NOMO-1 (cell line): ENCODE measurements around the gene PKD2L2.
"Not testable (repeated sequence)": the region's sequence is repeated elsewhere in the genome, so short reads cannot be mapped to it uniquely, and the experiment has no call there.

ENCODE experiments used
- DNase-seq, 2 experiments: peaks; one replicate each; lab custom pipeline; 2025; ENCODE audit not compliant: unreplicated experiment in 2 of 2; lab: John Stamatoyannopoulos, UW

The PKD2L2 gene

DNA sequence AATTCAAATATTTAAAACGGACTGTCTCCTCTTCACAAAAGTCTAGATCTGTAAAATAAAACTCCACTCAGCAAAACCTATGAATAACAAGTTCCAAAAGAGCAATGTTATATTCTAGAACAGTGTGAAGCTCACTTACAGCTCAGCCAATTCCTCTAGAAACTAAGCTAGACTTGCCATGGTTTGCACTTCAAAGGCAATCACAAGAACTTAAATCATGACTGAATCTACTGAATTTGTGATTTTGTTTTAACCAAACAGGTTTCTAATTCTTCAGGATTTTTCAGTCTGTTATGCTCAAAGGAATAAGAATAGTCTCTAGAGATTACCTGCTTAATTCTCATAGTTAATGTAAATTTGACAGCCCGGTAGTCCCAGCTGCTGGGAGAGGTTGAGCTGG is 1.4 kb upstream of the PKD2L2 start:
- no peak for DNase-seq

GRCh38 chr5:137888466-137888862 is 793 bp upstream of the PKD2L2 start:
- DNase-seq = no peak

- no peak for DNase-seq
These were observed 1.6 kb downstream of the PKD2L2 start for GRCh38 chr5:137890845-137891244.

- peak in 1 of 2 experiments; percentile 13 for DNase-seq
These were observed 2.6 kb downstream of the PKD2L2 start for GRCh38 chr5:137891849-137892248.

DNA sequence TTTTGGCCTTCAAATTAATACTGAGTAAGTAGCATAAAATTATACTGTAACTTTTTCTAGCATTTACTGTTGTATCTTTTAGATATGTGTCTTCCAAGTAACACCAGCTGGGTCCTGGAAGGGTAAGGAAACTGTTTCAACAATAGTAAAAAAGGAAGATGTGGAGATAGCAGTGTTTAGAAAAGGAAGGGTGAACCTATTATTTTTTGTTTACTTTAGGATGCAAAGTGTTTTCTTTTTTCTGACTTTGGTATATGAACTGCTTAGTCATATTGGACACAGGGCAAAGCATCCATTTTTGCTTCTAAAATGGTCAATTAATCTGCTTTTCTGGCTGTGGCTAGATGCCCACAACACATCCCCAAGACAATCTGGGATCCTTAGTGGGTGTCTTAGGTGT is 5.3 kb downstream of the PKD2L2 start:
- DNase-seq = no peak

GRCh38 chr5:137896560-137896959 is 7.3 kb downstream of the PKD2L2 start:
- no peak for DNase-seq

DNA sequence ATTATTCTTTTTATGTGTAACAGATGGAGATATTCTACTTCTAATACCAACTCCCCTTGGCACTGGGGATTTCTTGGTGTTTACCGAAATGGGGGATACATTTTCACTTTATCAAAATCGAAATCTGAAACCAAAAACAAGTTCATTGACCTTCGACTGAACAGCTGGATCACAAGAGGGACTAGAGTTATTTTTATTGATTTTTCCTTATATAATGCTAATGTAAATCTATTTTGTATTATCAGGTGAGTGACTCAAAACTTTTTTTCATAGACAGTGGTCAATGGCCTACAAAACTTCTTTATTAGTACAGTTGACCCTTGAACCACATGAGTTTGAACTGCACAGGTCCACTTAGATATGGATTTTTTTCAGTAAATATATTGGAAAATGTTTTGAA is 10.2 kb downstream of the PKD2L2 start:
- DNase-seq = no peak

GRCh38 chr5:137901011-137901817 is 12.0 kb downstream of the PKD2L2 start:
- DNase-seq = peak in 1 of 2 experiments; percentile 31

DNA sequence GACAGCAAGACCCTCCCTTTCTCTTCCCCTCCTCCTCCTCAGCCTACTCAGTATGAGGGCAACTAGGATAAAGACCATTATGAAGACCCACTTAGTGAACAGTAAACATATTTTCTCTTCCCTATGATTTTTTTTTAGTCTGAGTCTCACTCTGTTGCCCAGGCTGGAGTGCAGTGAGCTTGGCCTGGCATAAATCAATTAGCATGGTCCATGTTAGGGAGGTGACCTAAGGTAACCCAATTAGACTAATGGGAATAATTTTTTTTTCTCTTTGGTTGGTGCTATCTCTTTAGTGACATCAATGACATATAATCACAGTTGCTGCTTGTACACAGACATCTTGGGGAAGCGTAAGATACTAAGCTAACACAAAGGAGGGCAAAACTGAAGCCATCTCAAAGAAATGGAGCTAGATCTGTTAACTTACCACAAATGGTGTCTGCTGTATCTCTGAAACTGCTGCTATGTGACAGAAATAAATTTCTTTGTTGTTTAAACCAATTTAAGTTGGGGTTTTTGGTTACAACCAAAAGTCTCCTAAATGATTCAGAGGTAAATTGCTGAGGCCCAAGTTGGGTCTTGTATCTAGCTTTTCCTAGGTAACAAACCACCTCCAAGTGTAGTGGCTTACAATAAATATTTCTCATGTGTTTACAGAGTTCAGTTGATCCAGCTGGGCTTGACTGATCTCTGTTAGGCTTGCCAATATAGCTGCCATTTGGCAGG is 13.3 kb downstream of the PKD2L2 start:
- DNase-seq = no peak

DNA sequence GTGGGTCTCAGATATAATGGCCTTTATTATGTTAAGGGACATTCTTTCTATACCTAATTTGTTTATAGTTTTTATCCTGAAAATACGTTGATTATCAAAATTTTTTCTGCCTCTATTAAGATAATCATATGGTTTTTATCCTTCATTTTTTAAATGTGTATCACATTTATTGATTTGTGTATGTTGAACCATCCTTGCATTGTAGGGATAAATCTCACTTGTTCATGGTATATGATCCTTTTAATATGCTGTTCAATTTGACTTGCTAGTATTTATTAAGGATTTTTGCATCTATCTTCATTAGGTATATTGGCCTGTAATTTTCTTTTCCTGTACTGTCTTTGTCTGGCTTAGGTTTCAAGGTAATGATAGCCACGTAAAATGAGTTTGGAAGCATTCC is 25.5 kb downstream of the PKD2L2 start:
- DNase-seq = no peak

- DNase-seq = no peak
These were observed 27.7 kb downstream of the PKD2L2 start for GRCh38 chr5:137916923-137917322.

DNA sequence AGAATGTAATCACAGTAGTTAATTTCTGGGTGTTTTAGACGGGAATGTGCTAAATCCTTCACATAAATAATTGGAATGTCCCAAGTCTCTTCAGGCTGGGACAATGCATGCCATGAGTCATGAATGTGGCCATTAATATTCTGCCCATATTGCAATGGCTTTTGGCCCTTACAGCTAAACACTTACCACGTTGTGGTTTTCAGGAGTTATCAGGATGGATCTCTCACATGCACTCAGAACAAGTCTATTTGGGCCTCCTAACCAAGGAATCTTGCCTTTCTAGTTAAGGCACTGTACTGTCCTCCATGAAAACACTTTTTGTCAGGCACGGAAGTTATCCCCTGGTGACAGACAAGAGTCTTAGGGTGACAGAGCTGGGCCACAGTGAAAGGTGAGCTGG is 32.7 kb downstream of the PKD2L2 start:
- DNase-seq = no peak

DNA sequence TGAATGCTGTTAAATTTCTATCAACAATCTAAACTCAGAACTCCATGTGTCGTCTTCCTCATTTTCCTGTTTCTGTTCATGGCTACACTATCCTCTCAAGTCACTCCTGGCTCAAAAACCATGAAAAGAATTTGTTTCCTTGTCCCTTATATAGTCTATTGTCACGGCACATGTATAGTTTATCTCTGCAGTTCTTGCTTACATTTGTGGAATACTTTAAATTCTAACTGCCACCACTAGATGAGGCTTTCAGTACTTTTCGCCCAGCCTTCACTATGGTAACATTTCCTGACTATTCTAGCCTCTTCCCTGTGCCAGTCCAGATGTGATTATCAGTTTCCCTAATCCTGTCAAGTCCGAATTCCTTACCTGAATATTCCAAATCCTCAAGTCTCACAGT is 34.6 kb downstream of the PKD2L2 start:
- no peak for DNase-seq

DNA sequence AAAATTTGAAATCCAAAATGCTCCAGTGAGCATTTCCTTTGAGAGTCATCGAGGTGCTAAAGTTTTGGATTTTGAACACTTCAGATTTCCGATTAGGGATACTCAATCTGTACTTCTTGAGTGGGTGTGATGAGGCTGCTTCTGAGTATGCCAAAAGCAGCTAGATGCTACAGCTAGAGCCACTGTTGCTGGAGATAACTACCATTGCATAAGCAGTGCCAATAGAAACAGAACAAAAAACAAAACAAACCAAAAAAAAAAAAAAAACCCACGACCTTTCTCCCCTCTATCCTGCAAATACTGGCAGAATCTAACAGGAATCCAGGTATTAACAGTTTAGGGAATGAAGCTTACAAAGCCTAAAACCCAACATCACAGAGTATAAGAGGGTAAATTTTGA is 43.5 kb downstream of the PKD2L2 start:
- no peak for DNase-seq

- no peak for DNase-seq
These were observed 44.2 kb downstream of the PKD2L2 start for GRCh38 chr5:137933491-137933911.

- DNase-seq = no peak
These were observed 45.9 kb downstream of the PKD2L2 start for GRCh38 chr5:137935190-137935589.

DNA sequence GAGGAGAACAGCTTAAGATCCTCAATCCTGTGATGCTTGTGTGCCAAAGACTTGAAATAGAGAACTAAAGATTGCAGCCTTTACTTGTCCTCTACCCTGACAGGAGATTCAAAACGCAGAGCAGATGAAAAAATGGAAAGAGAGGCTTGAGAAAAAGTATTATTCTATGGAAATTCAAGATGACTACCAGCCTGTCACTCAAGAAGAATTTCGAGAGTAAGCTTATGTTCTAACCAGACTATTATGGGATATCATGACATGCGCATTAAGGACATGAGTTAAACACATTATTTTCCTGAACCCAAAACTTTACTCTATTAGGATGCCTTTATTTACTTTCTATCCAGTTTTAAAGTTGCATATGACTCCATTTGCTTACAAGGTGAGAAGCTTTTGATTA is 46.4 kb downstream of the PKD2L2 start:
- no peak for DNase-seq

- no peak for DNase-seq
These were observed 48.9 kb downstream of the PKD2L2 start for GRCh38 chr5:137937994-137938750.

GRCh38 chr5:137938751-137939143 is 49.5 kb downstream of the PKD2L2 start:
- no peak for DNase-seq

DNA sequence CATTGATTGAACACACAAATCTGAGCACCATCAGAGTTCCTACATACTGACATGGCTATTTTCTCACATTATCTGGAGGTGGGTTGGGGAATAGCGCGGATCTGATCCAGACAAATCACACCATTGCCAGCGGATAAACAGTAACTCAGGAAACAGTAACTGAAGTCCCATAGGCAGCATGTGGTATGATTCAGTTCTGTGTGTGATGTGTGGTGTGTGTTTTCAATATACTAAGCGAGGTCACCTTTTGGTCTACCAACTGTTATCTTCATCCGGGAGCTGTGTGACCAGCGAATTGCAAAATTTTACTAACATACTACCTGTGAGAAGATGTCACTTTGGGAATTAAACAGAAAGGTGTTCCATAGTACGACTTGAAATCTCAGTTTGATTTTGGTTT is 50.1 kb downstream of the PKD2L2 start:
- no peak for DNase-seq

DNA sequence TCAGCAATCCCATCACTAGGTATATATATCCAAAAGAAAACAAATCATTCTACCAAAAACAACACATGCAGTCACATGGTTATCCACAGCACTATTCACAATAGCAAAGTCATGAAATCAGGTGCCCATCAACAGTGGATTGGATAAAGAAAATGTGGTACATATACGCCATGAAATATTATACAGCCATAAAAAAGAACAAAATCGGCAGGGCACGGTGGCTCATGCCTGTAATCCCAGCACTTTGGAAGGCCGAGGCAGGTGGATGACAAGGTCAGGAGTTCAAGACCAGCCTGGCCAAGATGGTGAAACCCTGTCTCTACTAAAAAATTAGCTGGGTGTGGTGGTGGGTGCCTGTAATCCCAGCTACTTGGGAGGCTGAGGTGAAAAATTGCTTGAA is 55.0 kb downstream of the PKD2L2 start:
- not testable (repeated sequence) for DNase-seq

DNA sequence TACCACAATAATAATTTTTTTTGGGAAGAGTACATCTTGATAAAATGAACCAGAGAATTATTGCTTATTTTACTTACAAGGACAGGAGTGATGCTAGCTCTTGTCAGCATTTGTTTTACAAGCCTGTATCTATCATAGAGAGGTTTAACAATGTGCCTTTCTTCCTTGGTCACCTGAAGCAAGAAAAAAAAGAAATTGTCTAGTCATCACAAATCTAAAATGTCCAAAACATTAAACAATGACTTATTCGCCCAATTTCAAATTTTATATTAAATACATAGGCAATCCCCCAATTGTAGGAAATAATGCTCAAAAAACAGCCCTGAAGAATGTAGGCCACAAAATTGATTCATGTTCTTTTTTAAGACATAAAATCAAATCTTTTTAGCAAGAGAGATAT is 56.6 kb downstream of the PKD2L2 start:
- no peak for DNase-seq
